ENCODE measurements around the gene C11orf68. TPM values are rescaled to one million over a fixed set of nuclear protein-coding genes. Genes with fewer than 3 reads are reported as not detected.

The C11orf68 gene
- total RNA-seq, 4 donors from 2014 or later, result 17.7 to 27.1 (median 20.9) TPM

DNA sequence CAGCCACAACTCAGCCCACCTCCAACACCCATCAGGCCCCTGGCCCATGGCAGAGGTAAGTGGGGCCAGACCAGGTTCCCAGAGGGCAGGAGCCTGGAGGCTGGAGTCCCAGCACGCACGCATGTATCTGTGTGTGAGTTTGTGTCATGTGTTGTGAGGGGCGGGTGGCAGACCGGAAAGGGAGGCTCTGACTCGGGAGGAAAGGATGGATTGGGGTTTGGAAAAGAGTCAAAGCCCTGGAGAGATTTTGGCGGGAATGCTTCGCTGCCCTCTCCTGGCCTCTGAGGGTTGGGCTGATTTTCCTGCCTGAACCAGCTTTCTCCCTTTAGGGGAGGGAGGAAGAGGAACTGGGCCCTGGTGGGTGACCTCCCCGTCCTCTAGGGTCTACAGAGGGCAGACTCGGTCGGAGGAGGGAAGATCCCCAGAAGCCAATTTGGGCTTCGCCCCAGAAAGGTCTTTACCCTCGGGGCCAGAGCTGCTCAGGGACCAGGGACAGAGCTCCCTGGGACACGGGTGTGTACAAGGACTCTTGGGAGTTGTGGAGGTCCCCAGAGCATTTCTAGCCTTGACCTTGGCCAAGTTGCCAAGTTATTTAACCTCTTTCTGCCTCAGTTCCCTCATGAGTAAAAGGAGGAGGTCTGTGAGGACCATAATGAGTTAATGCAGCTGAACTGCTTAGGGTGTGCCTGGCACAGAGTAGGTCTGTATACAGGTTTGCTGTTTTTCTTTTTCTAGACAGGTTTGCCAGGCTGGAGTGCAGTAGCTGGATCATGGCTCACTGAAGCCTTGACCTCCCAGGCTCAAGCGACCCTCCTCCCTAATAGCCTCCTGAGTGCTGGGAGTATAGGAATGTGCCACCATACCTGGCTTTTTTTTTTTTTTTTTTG lies 6.9 kb downstream of the C11orf68 start:
- H3K4me1 ChIP-seq, result peaks cover 2 to 31% of the 10 kb centered on the region in 2 donors
- no peak overlapping the region for H3K4me3 ChIP-seq (replicated peaks in 1 of 3)
- no peaks in the 10 kb centered on the region for H3K27me3 ChIP-seq
- intact Hi-C loops (cut with DNase I), result no loop called here
- H3K36me3 ChIP-seq, result no peaks in the 10 kb centered on the region
- no peaks in the 10 kb centered on the region for H3K9me3 ChIP-seq
- DNase-seq, result no peak
- 20 to 21% methylated on average over 9 to 12 of the region's 14 CpGs for WGBS, 2 donors
- TF ChIP-seq, protein P1, sequence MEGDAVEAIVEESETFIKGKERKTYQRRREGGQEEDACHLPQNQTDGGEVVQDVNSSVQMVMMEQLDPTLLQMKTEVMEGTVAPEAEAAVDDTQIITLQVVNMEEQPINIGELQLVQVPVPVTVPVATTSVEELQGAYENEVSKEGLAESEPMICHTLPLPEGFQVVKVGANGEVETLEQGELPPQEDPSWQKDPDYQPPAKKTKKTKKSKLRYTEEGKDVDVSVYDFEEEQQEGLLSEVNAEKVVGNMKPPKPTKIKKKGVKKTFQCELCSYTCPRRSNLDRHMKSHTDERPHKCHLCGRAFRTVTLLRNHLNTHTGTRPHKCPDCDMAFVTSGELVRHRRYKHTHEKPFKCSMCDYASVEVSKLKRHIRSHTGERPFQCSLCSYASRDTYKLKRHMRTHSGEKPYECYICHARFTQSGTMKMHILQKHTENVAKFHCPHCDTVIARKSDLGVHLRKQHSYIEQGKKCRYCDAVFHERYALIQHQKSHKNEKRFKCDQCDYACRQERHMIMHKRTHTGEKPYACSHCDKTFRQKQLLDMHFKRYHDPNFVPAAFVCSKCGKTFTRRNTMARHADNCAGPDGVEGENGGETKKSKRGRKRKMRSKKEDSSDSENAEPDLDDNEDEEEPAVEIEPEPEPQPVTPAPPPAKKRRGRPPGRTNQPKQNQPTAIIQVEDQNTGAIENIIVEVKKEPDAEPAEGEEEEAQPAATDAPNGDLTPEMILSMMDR (IDR thresholded peaks at IDR 0.05), result peak in 1 of 6 experiments; percentile 16
- no peak for TF ChIP-seq POLR2A (IDR thresholded peaks at IDR 0.05)
- no peak overlapping the region for H3K27ac ChIP-seq

DNA sequence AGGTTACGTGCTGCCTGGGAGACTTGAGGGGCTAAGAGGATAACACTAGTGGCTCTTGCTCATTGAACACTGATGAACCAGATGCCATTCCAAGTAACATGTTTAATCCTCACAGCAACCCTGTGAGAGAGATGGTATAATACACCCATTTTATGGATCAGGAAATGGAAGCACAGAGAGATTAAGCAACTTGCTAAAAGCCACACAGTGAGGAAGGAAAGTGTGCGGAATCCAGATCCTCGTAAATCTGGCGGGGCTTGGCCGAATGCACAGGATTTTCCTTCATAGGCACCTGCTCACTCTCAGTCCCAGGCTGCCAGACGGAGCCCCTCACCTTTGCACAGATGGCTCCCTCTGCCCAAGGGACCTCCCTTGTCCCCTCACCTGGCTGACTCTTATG lies 11.0 kb downstream of the C11orf68 start:
- no peak for DNase-seq
- no peak for TF ChIP-seq POLR2A (IDR thresholded peaks at IDR 0.05)
- TF ChIP-seq, protein P1 (IDR thresholded peaks at IDR 0.05), result no peak
- no peaks in the 10 kb centered on the region for H3K9me3 ChIP-seq
- no peak overlapping the region for H3K4me3 ChIP-seq (replicated peaks in 1 of 3)
- intact Hi-C loops (cut with DNase I), result no loop called here
- peaks cover 0 to 11% of the 10 kb centered on the region in 2 donors for H3K4me1 ChIP-seq
- H3K27ac ChIP-seq, result no peak overlapping the region
- no peaks in the 10 kb centered on the region for H3K27me3 ChIP-seq
- 86 to 93% methylated on average over 6 of the region's 6 CpGs for WGBS, 2 donors
- H3K36me3 ChIP-seq, result no peaks in the 10 kb centered on the region

DNA sequence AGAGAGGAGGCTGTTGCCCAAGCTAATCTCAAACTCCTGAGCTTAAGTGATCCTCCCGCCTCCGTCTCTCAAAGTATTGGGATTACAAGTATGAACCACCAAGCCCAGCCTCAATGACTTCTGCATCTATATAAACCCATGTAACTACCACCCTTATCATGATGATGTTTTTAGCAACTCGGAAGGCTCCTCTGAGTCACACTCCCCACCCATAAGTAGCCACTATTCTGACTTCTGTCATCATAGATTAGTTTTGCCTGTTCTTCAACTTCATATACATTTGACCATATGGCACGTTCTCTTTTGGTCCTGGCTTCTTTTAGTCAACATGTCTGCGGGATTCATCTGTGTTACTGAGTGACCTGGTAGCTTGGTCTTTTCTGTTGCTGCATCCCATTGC lies 12.3 kb downstream of the C11orf68 start:
- Histone ChIP-seq H3K27ac (no peak overlapping the region), H3K27me3 (no peaks in the 10 kb centered on the region), H3K4me3 (replicated peaks in 1 of 3) (no peak overlapping the region), H3K36me3 (no peaks in the 10 kb centered on the region), H3K9me3 (no peaks in the 10 kb centered on the region), H3K4me1 (peaks cover 0 to 4% of the 10 kb centered on the region in 2 donors)
- 92% methylated on average over 5 of the region's 5 CpGs for WGBS, 2 donors
- TF ChIP-seq, protein P1 (IDR thresholded peaks at IDR 0.05), result no peak
- no peak for TF ChIP-seq POLR2A (IDR thresholded peaks at IDR 0.05)
- no peak for DNase-seq
- intact Hi-C loops (cut with DNase I), result no loop called here

DNA sequence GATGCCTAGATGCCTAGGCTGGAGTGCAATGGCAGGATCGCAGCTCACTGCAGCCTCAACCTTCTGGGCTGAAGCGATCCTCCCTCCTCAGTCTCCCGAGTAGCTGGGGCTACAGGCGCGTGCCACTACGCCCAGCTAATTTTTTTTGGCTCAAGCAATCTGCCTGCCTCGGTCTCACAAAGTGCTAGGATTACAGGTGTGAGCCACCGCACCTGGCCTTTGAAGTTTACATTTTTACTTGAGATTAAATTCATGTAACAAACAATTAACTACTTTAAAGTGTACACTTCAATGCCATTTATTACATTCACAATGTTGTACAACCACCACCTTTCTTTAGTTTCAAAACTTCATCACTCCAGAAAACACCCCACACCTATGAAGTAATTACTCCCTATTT lies 15.1 kb downstream of the C11orf68 start:
- Histone ChIP-seq H3K27me3 (peaks cover 9% of the 10 kb centered on the region), H3K4me3 (replicated peaks in 1 of 3) (no peak overlapping the region), H3K27ac (no peak overlapping the region), H3K36me3 (no peaks in the 10 kb centered on the region), H3K4me1 (peaks cover 13 to 15% of the 10 kb centered on the region in 2 donors), H3K9me3 (no peaks in the 10 kb centered on the region)
- DNase-seq, result no peak
- whole genome bisulfite sequencing, 2 donors, result 83 to 84% methylated on average over 8 of the region's 8 CpGs
- intact Hi-C loops (cut with DNase I), result no loop called here
- TF ChIP-seq, protein P1 (IDR thresholded peaks at IDR 0.05), result no peak
- no peak for TF ChIP-seq POLR2A (IDR thresholded peaks at IDR 0.05)

DNA sequence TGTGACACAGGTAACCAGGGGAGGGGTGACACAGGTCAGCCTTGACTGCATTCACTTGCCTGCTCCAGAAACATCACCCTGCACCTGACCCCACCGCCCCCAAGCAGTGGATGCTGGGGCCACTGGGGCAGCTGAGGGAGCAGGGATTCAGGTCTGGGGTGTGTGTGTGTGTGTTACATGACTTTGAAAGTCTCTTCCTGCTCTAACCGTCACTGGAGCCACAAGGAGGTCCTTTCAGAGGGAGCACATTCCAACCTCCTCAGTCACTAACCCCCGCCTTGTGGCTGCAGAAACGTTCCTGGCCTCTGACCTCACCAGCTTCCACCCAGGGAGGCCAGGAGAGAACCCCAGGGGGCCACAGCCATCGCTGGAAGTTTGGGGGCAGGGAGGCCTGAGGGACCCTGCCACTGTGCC lies 15.8 kb downstream of the C11orf68 start:
- H3K27me3 ChIP-seq, result peaks cover 9% of the 10 kb centered on the region
- H3K4me3 ChIP-seq (replicated peaks in 1 of 3), result no peak overlapping the region
- DNase-seq, result no peak
- intact Hi-C loops (cut with DNase I), result no loop called here
- no peaks in the 10 kb centered on the region for H3K36me3 ChIP-seq
- H3K4me1 ChIP-seq, result peaks cover 13 to 15% of the 10 kb centered on the region in 2 donors
- H3K27ac ChIP-seq, result no peak overlapping the region
- TF ChIP-seq POLR2A (IDR thresholded peaks at IDR 0.05), result no peak
- TF ChIP-seq, protein P1 (IDR thresholded peaks at IDR 0.05), result no peak
- no peaks in the 10 kb centered on the region for H3K9me3 ChIP-seq
- WGBS, 2 donors, result 14 to 50% methylated on average over 4 of the region's 5 CpGs

Data from thyroid gland (tissue), 4 donors.